22Rv1 (cell line): Measurements from ENCODE around the gene NPFFR1.

ENCODE experiments used
- H3K27ac ChIP-seq: fragments of 450-650 bp; 2 replicates; pipeline ENCODE4 v1.5.1; 2017
- ZFX ChIP-seq: fragments of 450-650 bp; IDR thresholded peaks from 2 replicates; pipeline ENCODE4 v1.6.1; 2017; ENCODE audit warnings: antibody characterized with exemption, borderline replicate concordance
- TF ChIP-seq, protein P1 (sequence below): fragments of 450-650 bp; IDR thresholded peaks from 2 replicates; pipeline ENCODE4 v1.5.1; 2017; ENCODE audit warnings: mild to moderate bottlenecking

NPFFR1 gene

DNA sequence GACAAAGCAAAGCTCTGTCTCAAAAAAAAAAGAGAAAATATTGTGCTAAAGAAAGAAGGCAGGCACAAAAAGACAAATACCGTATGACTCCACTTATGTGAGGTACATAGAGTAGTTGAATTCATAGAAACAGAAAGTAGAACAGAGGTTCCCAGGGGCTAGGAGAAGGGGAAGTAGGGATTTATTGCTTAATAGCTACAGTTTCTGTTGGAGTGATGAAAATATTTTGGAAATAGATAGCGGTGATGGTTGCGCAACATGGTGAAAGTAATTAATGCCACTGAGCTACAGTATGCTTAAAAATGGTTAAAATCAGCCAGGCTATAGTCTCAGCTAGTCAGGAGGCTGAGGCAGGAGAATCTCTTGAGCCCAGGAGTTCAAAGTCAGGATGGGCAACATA lies 18.5 kb upstream of the NPFFR1 start:
- no peak overlapping the region for H3K27ac ChIP-seq
- no peak for TF ChIP-seq ZFX
- TF ChIP-seq, protein P1, sequence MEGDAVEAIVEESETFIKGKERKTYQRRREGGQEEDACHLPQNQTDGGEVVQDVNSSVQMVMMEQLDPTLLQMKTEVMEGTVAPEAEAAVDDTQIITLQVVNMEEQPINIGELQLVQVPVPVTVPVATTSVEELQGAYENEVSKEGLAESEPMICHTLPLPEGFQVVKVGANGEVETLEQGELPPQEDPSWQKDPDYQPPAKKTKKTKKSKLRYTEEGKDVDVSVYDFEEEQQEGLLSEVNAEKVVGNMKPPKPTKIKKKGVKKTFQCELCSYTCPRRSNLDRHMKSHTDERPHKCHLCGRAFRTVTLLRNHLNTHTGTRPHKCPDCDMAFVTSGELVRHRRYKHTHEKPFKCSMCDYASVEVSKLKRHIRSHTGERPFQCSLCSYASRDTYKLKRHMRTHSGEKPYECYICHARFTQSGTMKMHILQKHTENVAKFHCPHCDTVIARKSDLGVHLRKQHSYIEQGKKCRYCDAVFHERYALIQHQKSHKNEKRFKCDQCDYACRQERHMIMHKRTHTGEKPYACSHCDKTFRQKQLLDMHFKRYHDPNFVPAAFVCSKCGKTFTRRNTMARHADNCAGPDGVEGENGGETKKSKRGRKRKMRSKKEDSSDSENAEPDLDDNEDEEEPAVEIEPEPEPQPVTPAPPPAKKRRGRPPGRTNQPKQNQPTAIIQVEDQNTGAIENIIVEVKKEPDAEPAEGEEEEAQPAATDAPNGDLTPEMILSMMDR = no peak

DNA sequence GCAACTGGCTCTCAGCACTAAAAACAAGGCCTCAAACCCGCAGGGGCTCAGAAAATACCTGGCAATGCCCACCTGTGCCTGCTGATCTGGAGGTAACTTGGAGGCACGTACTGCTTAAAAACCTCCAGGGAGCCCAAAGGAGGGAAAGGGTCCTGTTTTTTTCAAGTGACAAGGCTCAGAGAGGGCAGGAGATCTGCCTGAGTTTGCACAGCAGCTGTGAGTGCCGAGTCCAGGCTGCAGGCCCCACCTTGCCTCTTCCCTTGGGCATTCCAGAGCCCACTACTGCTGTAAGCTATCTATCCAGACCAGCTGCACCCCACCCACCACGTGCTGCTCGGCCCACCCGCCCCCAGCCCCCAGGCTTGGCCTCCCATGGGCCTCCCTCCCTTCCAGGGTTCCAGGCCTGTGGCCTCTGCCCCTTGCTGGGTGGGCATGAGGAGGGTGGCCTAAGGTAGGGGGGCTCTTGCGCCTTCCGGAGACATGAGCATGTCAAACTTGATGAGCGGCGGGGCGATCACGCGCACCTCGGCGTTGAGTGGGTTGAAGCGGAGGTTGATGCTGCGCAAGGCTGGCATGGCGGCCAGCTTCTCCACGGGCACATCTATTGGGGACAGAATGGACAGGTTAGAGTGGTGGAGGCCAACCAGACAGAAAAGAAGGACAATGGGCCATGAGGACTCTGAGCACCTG lies 17.2 kb upstream of the NPFFR1 start:
- TF ChIP-seq, protein P1 = no peak
- no peak for TF ChIP-seq ZFX

DNA sequence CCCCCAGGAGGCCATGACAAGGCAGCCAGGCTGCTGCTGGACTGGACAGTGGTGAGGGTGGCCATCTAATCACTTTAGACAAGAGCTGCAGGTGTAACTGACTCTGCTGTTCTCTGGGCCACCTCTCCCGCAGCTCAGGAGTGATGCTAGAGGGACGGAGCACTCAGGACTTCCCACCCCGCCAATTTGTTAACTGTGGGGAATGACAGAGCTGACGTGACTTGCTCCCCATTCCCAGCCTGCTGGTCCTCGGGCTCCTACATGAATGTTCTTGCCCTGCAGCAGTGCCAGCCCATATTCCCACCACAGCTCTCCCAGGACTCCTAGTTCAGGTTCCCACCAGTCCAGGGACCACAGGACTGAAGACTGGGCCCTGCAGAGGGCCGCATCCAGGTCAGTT lies 16.7 kb upstream of the NPFFR1 start:
- H3K27ac ChIP-seq = no peak overlapping the region
- TF ChIP-seq, protein P1 = no peak
- TF ChIP-seq ZFX = no peak

More for the DNA sequence above, 17.2 kb upstream of the NPFFR1 start:
- no peak overlapping the region for H3K27ac ChIP-seq

DNA sequence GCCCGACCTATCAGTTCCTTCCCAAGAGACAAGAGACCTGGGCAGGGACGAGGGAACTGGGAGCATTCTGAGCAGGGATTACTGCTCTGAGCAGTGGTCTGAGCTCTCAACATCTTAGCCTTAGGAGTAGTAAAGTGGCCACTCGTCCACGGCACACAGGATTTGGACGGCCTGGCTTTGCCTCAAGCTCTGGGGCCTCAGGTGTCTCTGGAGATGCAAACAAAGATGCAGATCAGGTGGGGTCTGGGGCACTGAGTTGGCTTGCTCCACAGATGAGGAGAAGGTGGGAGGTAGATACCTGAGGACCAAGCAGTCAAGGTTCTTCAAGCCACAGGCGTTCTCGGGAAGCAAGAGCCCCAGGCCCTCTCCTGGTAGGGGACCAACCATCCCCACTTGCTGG lies 16.1 kb upstream of the NPFFR1 start:
- TF ChIP-seq, protein P1 = no peak
- no peak for TF ChIP-seq ZFX
- no peak overlapping the region for H3K27ac ChIP-seq

DNA sequence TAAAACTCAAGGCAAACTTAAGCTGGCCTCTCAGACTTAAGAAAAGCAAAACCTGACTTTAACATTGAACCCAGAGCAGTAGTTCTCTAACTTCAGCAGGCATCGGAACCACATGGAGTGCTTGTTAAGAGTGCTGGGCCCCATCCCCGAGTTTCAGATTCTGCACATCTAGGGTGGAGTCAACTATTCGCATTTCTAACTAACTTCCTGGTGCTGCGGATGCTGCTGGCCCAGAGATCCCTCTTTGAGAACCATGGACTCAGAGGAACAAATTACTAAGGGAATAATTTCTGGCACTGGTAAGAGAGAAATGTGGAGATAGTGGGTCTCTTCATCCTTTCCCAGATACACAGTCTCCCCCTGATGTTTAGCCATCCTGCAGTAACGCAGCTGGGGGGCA lies 14.6 kb upstream of the NPFFR1 start:
- TF ChIP-seq, protein P1 = no peak
- TF ChIP-seq ZFX = no peak
- no peak overlapping the region for H3K27ac ChIP-seq

DNA sequence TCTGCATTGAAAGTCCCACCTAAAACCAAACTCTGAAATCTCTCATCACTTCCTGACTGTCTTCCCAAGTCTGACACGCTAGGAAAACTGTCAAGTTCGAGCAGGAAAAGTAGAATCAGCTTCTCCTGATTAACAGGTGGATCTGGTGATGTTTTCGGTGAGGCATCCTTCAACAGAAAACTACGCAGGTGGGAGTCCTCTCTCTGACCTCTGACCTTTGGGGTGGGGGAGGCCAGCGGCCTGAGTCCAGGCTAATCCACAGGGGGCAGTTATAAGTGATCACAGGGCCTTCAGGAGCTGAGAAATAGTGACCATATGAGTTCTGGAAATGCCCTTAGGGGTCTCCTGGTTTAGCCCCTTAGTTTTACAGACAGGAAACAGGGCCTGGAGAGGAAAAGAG lies 13.4 kb upstream of the NPFFR1 start:
- no peak for TF ChIP-seq ZFX
- TF ChIP-seq, protein P1 = no peak
- H3K27ac ChIP-seq = no peak overlapping the region

DNA sequence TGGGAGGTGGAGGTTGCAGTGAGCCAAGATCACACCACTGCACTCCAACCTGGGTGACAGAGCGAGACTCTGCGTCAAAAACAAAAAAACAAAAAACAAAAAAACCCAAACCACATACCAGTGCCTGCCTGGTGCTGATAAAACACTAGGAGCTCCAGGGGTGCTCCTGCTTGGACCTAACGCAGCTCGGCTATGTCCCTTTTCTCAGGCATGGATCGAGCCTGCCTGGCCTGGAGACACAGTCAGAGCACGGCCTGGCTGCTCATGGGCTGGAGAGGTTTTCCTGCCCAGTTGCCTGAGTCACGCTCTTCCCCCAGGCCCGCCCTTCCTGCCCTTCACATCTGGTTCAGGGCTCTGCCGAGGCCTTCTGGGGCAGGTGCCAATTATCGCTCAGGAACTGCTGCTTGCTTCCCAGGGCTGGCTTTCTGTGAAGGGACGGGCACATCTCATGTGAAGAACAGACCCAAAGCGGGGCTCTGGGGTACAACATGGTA lies 12.6 kb upstream of the NPFFR1 start:
- no peak overlapping the region for H3K27ac ChIP-seq
- TF ChIP-seq ZFX = no peak
- TF ChIP-seq, protein P1 = no peak
